GM13977 (cell line): ENCODE data around the gene PODN.

Source experiments
- DNase-seq: peaks from one replicate; pipeline ENCODE4 v3.0.0; 2012; ENCODE audit warnings: low spot score
- in situ Hi-C: fragments of 300-500 bp; cut with MboI; formaldehyde crosslinking; loops from one replicate; pipeline ENCODE4 v1.12.0; 2022; ENCODE audit warnings: low sequenced_read_pairs, low pct_unique_long_range_greater_than_20kb, mixed read lengths, inconsistent platforms; ENCODE audit not compliant: unreplicated experiment
- TF ChIP-seq, protein P1 (sequence below): IDR thresholded peaks from 2 replicates; pipeline ENCODE4 v1.5.1; 2012; ENCODE audit warnings: mild to moderate bottlenecking, control low read depth; ENCODE audit not compliant: insufficient read depth; ENCODE audit errors: extremely low read depth, missing control alignments

Gene PODN

DNA sequence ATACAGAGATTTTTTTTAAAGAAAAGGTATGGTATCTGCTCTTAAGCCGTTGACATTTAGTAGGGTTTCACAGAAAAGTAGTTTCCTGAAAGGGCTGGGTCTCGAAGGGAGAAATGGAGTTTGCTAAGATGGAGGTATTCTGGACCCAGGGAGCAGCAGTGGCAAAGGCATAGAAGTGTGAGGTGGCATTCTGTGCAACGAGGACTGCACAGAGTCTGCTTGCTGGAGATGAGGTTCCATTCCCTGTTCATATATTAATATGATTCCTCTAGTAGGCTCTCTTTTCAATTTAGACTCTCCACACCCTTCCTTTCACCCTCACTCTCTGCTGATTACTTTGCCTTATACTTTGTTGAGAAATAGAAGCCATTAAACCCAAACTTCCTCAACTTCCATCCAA, 38.5 kb upstream of the PODN start:
- in situ Hi-C loops, result no loop called here
- DNase-seq, result no peak
- TF ChIP-seq, protein P1, sequence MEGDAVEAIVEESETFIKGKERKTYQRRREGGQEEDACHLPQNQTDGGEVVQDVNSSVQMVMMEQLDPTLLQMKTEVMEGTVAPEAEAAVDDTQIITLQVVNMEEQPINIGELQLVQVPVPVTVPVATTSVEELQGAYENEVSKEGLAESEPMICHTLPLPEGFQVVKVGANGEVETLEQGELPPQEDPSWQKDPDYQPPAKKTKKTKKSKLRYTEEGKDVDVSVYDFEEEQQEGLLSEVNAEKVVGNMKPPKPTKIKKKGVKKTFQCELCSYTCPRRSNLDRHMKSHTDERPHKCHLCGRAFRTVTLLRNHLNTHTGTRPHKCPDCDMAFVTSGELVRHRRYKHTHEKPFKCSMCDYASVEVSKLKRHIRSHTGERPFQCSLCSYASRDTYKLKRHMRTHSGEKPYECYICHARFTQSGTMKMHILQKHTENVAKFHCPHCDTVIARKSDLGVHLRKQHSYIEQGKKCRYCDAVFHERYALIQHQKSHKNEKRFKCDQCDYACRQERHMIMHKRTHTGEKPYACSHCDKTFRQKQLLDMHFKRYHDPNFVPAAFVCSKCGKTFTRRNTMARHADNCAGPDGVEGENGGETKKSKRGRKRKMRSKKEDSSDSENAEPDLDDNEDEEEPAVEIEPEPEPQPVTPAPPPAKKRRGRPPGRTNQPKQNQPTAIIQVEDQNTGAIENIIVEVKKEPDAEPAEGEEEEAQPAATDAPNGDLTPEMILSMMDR, result no peak

DNA sequence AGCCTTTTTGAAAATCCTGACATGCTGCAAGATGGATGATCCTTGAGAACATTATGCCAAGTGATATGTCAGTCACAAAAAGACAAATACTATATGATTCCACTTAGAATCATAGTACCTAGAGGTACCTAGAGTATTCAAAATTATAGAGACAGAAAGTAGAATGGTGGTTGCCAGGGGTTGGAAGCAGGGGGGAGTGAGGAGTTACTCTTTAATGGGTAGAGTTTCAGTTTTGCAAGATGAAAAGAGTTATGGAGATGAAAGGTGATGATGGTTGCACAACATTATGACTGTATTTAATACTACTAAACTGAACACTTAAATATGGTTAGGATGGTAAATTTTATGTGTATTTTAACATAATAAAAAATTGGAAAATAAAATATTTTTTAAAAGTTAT, 37.9 kb upstream of the PODN start:
- TF ChIP-seq, protein P1, result no peak
- in situ Hi-C loops, result no loop called here
- no peak for DNase-seq

DNA sequence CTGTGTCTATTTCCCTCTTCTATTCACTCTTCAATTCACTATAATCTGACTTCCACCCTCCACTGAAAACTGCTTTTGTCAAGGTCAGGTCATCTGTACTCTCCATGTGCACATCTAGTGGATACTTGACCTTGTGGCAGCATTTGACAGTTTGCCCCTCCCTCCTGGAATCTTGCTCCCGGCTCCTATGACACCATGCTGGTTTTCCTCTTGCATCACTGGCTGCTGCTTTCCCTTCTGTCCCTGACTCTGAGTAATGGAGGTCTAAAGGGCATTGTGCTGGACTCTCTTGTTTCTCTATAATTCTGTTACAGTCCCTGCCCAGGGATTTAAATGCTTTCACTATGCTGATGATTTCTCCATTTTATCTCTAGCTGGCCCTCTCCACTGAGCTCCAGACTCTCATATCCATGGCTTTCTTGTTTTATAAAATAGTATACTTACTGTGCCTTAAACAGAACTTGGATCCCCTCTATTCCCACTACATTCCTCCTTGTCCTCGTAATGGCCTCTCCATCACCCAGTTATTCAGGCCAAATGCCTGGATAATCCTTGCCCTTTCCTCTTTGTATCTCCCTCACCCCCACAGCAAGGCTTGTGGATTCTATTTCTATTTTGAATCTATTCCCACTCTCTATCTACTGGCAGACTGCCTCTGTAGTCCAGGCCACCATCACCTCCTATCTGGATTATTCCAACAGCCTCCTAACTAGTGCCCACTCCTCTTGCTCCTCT, 36.8 kb upstream of the PODN start:
- no peak for DNase-seq
- in situ Hi-C loops, result no loop called here
- TF ChIP-seq, protein P1, result no peak

DNA sequence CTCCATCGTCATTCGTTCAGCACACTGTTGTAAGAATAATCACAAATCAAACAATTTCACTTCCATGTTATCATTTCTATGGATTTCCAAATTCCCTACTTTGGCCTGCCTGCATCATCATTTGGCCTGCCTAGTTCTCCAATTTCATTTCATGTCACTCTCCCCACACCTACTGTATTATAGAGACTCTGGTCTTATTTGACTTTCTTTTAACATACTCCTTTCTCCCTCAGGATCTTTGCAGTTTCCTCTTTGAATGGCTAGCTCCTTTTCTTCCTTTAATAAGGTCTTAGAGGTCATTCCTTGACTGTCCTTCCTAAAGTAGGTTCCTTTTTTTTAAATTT, 36.3 kb upstream of the PODN start:
- in situ Hi-C loops, result no loop called here
- TF ChIP-seq, protein P1, result no peak
- no peak for DNase-seq

DNA sequence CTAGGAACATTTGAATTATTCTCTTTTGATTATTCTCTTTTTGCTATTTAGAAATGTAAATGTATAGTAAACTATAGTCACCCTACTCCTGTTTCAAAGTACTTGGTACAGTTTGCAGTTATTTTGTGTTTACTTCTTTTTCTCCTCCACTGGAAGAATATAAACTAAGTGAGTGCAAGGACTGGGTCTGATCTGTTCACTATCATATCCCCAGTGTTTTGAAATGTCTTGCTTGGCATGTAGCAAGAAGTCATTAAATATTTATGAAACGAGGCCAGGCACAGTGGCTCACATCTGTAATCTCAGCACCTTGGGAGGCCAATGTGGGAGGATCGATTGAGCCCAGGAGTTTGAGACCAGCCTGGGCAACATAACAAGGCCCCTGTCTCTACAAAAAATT, 35.8 kb upstream of the PODN start:
- in situ Hi-C loops, result no loop called here
- TF ChIP-seq, protein P1, result no peak
- DNase-seq, result no peak

DNA sequence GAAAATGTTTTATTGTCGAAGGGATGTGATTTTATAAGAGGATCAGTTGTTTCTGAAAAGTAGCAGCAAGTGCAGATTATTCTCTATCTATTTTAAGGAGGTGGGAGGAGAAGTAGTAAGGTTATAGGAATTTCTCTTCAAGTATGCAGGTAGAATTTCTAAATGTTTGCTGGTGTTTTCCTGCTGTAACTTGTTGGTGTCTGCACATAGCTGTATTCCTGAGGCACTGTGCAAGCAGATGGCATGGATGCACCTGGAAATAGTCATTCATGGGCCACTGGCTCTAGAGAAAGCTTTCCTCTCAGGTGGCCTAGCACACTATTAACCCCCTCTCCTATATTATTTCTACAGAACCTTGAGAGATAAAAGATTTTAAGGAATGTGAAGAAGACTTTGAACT, 30.3 kb upstream of the PODN start:
- in situ Hi-C loops, result no loop called here
- DNase-seq, result no peak
- TF ChIP-seq, protein P1, result no peak

DNA sequence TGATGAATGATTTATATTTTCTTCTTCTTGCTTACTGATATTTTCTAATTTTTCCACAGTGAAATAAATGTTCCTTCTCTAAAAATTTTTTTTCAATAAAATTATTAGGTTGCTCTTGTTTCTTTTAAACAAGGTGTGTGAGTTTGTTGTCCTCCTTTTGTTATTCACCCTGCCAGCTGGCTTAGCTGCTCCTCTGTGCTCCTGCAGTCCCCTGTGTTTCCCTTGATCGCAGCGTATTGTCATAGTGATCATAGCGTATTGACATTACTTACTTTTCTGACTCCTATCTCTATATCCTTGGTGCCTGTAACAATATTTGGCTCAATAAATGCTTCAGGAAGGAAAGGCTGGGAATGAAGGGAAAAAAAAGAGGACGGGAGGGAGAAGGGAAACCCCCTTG, 24.9 kb upstream of the PODN start:
- TF ChIP-seq, protein P1, result no peak
- in situ Hi-C loops, result no loop called here
- DNase-seq, result no peak
